Pancreas (tissue), 10 donors: ENCODE data around the gene ECPAS. TPM values are rescaled to one million over a fixed set of nuclear protein-coding genes. Genes with fewer than 3 reads are reported as not detected.

Source experiments
- ATAC-seq, 4 donors: fragments of 200-7000 bp; cut with Tn5 transposase; one replicate each; pipeline versions ENCODE4 v1.8.0 to v1.9.1; 2020; ENCODE audit warnings: mild to moderate bottlenecking in 4 of 4, moderate library complexity in 4 of 4
- DNase-seq, 6 donors: peaks; one replicate each; pipeline ENCODE4 v3.0.0-alpha.2; 2020
- FAIRE-seq: peaks from 2 replicates; lab custom pipeline; 2012; peaks lifted over from hg19 to GRCh38; lab: Jason Lieb, UNC
- H3K27ac ChIP-seq, 4 donors: fragments of 200-600 bp; sonication (generic); 1 replicate in 3 of 4; 2 replicates in 1 of 4; pipeline versions ENCODE4 v1.5.0 to v1.8.0; 2020
- H3K27me3 ChIP-seq, 4 donors: fragments of 200-600 bp; one replicate each; pipeline ENCODE4 v1.8.0; 2021
- H3K36me3 ChIP-seq, 3 donors: fragments of 200-600 bp; sonication (generic) in 1 of 3; one replicate each; pipeline versions ENCODE4 v1.5.0 to v1.8.0; 2020 to 2021
- H3K4me1 ChIP-seq, 3 donors: fragments of 200-600 bp; one replicate each; pipeline ENCODE4 v1.8.0; 2021
- H3K4me3 ChIP-seq, 4 donors: fragments of 200-600 bp; sonication (generic) in 2 of 4; one replicate each; pipeline versions ENCODE4 v1.5.0 to v1.8.0; 2020 to 2021
- H3K9me3 ChIP-seq, 4 donors: fragments of 200-600 bp; one replicate each; pipeline ENCODE4 v1.8.0; 2021
- CTCF ChIP-seq, 4 donors: fragments of 200-600 bp; sonication (generic) in 3 of 4; IDR thresholded peaks; one replicate each; pipeline versions ENCODE4 v1.5.0 to v1.8.0; 2021; ENCODE audit warnings: antibody characterized with exemption in 4 of 4
- WGBS, 2 donors: extraction: QIAGEN DNeasy Blood & Tissue Kit; methylation state at CpG; one replicate each; pipeline ENCODE4 v1.1.7; 2013; 5-methylcytosine and 5-hydroxymethylcytosine counted together
- intact Hi-C, 3 donors: fragments of 100-400 bp; cut with DNase I; formaldehyde crosslinking; loops; one replicate each; pipeline versions ENCODE4 v1.11.1 to v1.14.2; 2022
- polyA plus RNA-seq, 2 donors: library from polyadenylated mRNA; stranded (reverse); fragments of 200-250 nt; gene quantifications; one replicate each; pipeline ENCODE4 v1.2.3, GENCODE V29; 2013
- total RNA-seq, 6 donors: library from RNA; stranded (reverse); fragmentation: NEBNext Ultra II Directional in 4 of 6; extraction: Animal tissue kit (Norgen Biotek cat#: 25700) in 4 of 6; gene quantifications; one replicate each; pipeline versions ENCODE4 v1.2.1 to v1.2.4, GENCODE V29; 2021 to 2023
- donor health status: healthy with polysubstance abuse.
- donor health status: DM: no; HTN: no; CAD: no; lungs with moderate emphysema.
- donor health status: DM: no; HTN: no; CAD: no.
- donor health status: control.
- donor health status: control.
- donor health status: Bipolar disorder and iron deficiency.
- donor health status: DM: yes; HTN: yes; CAD: no.
- donor health status: DM: no; HTN: no; CAD: no.
- donor health status: DM: no; HTN: no; CAD: no.
- donor health status: DM: yes; HTN: yes; CAD: no.

ECPAS gene
- total and polyA plus RNA-seq, 8 donors: 12.2 to 43.6 (median 38.6) TPM

GRCh38 chr9:111458139-111459009 lies 25.8 kb downstream of the ECPAS start:
- FAIRE-seq (no peak), ATAC-seq (peak in 3 of 4 donors; percentile 59 to 69 (median 68)), DNase-seq (no peak)
- Histone ChIP-seq H3K4me1 (peaks cover 11 to 36% (median 27%) of the 10 kb centered on the region in 3 donors), H3K27ac (no peak overlapping the region), H3K9me3 (no peaks in the 10 kb centered on the region), H3K36me3 (no peaks in the 10 kb centered on the region), H3K27me3 (no peaks in the 10 kb centered on the region), H3K4me3 (no peak overlapping the region)
- no peak for TF ChIP-seq CTCF (IDR thresholded peaks at IDR 0.05)
- 47 to 50% methylated on average over 7 of the region's 7 CpGs for WGBS, 2 donors
- intact Hi-C loops: no loop called here

DNA sequence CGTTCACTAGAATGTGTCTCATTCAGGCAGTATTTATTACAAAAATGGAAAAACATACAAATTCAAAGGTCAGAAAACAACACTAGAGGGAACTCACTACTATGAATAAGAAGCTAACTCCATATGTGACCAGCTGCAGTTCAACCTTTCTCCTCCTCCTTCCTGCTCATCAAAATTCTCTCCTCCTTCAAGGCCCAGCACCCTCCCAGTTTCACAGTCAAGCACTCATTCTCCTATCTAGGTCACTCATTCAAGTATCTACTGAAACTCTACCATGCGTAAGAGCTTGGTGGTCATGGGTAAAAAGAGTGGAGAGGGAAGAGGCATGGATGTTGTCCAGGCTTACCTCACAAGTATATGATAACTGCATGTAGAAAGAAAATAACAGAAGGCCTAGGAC lies 27.7 kb downstream of the ECPAS start:
- Histone ChIP-seq H3K4me3 (no peak overlapping the region), H3K27ac (no peak overlapping the region), H3K27me3 (no peaks in the 10 kb centered on the region), H3K4me1 (peaks cover 14 to 36% (median 27%) of the 10 kb centered on the region in 3 donors), H3K36me3 (no peaks in the 10 kb centered on the region), H3K9me3 (no peaks in the 10 kb centered on the region)
- ATAC-seq (peak; percentile 25 to 49 (median 42)), FAIRE-seq (no peak), DNase-seq (no peak)
- TF ChIP-seq CTCF (IDR thresholded peaks at IDR 0.05): no peak
- 40 to 45% methylated on average over 2 of the region's 2 CpGs for WGBS, 2 donors
- intact Hi-C loops: no loop called here

- no peaks in the 10 kb centered on the region for H3K36me3 ChIP-seq
- peak in 3 of 4 donors; percentile 51 to 73 (median 62) for ATAC-seq
- no peak for FAIRE-seq
- no peak for TF ChIP-seq CTCF (IDR thresholded peaks at IDR 0.05)
- H3K9me3 ChIP-seq: no peaks in the 10 kb centered on the region
- H3K4me1 ChIP-seq: peaks cover 14 to 36% (median 27%) of the 10 kb centered on the region in 3 donors
- 63 to 75% methylated on average over 2 of the region's 2 CpGs for WGBS, 2 donors
- DNase-seq: no peak
- intact Hi-C loops: no loop called here
- no peak overlapping the region for H3K4me3 ChIP-seq
- H3K27ac ChIP-seq: no peak overlapping the region
- H3K27me3 ChIP-seq: no peaks in the 10 kb centered on the region
Observed at GRCh38 chr9:111455638-111456037, 28.5 kb downstream of the ECPAS start.

GRCh38 chr9:111454751-111455150 lies 29.4 kb downstream of the ECPAS start:
- intact Hi-C loops: no loop called here
- no peak for FAIRE-seq
- 96 to 98% methylated on average over 5 of the region's 5 CpGs for WGBS, 2 donors

More at GRCh38 chr9:111454751-111455150, 29.4 kb downstream of the ECPAS start:
- H3K27ac ChIP-seq: no peak overlapping the region
- DNase-seq: no peak
- no peak for TF ChIP-seq CTCF (IDR thresholded peaks at IDR 0.05)
- H3K27me3 ChIP-seq: no peaks in the 10 kb centered on the region
- no peak for ATAC-seq
- H3K9me3 ChIP-seq: no peaks in the 10 kb centered on the region
- no peaks in the 10 kb centered on the region for H3K36me3 ChIP-seq
- peaks cover 14 to 30% (median 27%) of the 10 kb centered on the region in 3 donors for H3K4me1 ChIP-seq
- no peak overlapping the region for H3K4me3 ChIP-seq
